NK-92 (cell line): Measurements from ENCODE around the gene BCORL1.

Experiments used
- DNase-seq: peaks from one replicate; lab custom pipeline; 2025; ENCODE audit not compliant: unreplicated experiment; lab: John Stamatoyannopoulos, UW

The BCORL1 gene

DNA sequence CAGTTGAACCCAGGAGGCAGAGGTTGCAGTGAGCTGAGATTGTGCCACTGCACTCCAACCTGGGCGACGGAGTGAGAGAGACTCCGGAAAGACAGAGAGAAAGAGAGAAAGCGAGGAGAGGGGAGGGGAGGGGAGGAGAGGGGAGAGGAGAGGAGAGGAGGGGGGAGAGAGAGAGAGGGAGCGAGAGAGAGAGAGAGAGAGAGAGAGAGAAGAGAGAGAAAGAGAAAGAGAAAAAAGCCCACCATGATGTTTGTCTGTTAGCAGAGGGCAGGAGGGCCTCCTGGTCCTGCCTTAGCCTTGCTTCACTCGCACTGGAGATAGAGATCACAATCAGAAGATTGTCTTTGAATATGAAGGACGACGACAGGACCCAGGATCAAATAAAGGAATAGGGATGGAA is 18.7 kb upstream of the BCORL1 start:
- no peak for DNase-seq

DNA sequence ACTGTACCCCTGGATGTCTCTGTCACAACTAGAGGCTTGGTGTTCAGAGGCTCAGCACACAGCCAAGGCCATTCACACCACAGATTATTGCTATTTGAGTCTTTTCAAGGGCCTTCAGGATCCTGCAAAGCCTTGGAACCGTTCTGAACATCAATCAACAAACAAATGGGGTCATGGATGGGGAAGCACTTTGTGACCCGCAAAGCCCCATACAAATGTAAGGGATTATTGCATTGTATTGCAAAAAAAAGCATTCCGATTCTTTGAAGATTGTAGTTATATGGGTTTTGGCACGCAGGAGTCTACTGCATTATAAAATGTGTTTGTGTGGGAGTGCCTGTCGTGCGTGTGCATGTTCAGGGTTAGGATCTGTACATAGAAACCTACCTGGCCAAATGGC is 17.3 kb upstream of the BCORL1 start:
- DNase-seq: no peak

DNA sequence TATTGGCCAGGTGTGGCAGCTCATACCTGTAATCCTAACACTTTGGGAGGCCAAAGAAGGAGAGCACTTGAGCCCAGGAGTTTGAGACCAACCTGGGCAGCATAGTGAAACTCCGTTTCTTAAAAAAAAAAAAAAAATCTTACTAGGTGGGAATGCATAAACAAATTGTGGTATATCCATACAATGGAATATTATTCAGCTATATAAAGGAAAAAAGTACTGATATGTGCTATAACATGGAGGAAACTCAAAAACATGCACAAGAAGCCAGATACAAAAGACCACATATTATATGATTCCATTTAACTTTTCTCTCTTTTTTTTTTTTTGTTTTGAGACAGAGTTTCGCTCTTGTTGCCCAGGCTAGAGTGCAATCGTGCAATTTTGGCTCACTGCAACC is 13.5 kb upstream of the BCORL1 start:
- no peak for DNase-seq

DNA sequence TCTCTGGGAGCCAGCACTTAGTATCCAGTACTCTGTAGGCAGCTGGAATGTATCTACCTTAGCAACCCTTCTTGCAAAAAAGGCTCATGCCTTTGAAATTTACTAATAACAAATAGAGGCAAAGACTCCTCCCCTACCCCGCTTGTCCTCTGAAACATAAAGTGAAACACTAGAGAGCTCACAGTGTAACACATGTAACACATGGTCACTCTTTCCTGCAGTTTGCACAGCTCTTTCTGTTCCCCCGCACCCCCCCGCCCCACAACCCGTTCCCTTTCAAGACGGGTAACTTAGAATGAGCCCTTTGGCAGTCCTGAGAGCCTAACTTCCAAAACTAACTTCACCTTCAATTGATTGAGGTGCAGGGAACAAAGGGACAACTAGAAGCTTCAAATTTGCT is 6.0 kb upstream of the BCORL1 start:
- no peak for DNase-seq

DNA sequence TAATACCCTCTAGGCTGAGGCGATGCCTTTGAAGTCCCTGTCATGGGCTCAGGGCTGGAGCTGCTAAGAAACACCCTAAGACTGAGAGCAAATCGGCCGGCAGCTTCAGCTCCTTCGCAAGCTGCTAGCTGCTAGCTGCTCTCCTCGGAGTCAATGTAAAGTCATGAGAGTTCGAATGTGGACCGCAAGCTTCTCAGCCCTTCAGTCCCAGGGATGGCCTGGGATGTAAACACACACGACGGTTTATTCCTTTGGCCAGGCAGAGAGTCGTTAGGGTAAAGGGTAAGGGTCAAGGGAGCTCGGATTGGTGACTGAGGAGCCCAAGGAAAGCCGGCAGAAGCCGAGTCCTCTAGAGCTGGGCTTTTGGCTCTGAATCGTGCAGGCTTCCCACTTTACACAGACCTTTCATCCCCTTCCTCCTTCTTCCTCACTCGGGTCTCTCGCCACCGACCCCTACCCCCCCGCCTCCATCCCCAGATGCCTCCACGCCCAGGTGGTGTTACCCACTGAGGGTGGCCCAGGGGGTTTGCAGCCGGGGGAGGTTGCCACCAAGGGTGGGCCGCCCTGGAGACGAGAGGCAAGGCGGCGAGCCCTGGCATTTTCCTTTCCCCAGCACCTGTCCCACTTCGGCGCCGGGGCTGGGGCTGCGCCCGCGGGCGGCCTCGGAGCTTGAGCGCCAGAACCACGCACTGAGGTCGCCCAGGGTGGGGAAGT is 3.1 kb upstream of the BCORL1 start:
- no peak for DNase-seq

DNA sequence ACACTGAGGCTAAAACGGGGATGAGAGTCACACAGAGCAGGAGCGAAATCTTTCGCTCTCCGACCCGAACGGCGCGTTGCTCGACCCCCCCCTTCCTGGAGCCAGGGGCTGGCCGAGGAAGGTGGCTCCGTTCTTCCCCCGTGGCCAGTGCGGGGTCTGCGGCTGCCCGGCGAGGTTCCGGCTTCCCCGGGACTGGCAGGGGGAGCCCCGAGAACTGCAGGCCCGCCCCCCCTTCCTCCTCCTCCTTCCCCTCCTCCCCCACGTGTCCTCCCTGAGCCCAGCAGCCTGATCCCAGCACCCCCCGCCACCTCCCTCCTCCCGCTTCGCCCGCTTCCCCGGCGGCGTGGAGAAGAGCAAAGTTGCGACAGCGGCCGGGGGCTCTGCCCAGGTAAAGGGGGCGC is 2.4 kb upstream of the BCORL1 start:
- DNase-seq: no peak

DNA sequence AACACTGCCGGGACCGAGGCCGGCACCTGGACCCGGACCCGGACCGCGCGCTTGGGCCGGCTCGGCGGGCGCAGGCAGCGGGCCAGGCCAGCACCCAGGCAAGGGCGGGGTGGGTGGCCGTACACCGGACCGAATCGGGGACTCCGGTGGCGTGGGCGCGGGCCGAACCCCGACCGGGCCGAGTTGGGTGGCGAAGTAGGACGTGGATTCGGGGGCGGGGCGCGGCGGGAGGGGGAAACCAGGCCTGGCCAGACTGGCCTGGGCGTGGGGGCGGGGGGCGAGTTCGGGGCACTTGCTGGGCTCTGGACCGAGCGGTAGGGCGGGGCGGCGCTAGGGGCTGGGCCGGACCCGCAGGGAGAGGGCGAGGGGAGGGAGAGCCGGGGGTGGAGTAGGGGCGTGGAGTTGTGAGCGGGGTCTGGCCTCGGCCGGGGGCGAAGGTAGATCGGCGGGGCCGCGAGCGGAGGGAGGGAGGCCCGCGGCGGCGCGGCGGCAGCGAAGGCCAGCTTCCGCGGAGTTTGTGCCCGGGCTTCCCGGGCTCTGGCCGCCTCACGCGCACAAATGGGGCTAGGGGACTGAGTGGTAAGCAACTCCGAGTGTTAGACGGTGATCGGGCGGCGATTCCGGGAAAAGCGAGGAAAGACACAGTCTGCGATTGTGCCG is 1.8 kb upstream of the BCORL1 start:
- DNase-seq: no peak

DNA sequence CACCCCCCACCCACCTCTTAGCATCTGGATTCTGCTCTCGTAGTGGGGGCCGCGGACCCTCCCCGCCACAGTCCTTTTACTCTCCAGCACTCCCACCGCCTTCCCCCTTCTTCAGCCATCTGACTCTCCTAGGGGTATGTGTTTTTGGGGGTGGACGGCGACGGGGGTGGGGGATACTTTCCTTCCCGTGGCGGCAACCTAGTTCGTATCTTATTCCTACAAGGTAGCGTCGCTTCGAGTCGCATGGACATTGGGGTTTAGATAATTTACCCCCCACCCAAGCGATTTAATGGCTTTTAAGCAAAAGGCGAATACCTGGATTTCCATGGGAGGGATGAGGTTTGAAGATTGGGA is 1.3 kb upstream of the BCORL1 start:
- DNase-seq: no peak

DNA sequence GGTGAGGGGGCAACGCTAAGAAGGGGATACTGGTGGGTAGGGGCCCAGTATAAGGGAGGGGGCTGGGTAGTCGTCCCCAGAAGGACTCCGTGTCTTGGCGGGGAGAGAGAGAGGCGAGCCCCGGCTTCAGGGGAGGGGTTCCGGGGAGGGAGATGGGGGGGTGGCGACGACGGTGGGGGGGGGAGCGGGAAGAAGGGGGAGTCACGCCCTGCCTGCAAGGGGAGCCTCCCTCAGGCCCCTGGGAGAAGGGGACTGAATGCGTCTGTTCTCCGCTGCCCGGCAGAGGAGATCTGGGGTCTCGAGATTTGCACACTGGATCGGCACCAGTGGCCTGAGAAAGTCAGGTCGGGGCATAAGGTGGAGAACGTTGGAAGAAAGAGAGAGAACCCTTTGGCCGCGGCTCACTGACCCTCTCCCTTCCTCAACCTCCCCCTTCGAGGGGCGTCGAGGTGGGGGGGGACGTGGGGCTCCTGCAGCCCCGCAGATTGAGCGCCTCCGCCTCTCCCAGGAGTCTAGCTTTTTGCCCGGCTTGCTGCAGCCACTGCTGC is 609 bp upstream of the BCORL1 start:
- no peak for DNase-seq

DNA sequence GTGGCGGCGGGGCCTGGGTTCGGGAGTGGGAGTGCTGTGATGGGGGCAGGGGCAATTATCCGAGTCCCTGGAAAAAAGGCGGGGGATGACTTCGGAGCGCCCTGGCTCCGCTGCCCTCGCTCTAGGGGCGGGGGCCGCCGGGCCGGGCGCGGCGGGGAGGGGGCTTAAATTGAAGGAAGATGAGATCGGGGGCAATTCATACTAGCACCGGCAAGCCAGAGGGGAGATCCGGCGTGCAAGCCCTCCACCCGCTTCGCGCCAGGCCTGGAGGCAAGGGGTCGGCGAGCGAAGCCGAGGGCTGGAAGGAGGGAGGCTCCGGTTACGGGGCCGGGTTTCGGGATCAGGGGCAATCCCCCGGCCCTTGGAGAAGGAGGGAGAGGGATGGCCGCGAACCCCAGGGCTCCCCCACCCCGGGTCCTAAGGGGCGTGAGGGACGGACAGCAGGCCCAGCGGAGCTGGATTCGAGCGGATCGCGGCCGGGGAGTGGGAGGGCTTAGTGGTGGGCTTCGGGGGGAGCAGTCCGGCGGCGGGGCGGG is 1.2 kb downstream of the BCORL1 start:
- no peak for DNase-seq

DNA sequence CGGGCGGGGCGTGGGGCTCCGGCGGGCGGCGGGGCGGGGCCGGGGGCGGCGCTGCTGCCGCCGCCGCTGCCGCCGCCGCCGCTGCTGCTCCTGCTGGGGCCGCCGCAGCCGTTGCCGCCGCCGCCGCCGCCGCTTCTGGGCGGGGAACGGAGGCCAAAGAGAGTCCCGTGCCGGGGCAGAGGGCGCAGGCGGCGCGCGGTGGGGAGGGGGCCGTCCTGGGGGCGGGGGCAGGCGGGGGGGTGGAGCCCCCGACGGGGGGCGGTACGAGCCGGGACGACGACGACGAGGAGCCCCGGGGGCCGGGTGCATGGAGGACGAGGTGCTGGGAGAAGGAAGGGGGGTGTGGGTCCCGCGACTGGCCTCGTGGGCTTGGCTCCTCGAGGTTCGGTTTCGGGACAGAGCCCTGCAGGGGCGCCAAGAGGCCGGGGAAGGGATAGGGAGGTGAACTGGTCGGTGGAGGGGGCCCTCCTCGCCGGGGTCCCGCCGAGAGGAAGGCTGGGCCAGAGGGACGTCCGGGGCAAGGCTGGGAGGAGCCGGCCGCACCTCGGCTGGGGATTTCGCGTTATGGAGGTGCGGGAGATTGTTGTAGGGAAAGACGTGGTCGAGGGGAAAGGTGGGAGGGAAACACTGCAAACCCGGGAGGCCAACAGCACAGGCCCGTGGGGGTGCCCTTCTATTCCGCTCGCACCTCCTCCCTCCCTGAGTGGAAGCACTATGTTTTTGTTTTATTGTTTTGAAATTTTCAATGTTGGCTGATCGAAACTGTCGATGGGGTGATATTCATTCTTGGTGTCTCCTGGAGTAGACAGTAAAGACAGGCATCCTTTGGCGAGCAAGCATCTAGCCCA is 1.9 kb downstream of the BCORL1 start:
- DNase-seq: no peak

DNA sequence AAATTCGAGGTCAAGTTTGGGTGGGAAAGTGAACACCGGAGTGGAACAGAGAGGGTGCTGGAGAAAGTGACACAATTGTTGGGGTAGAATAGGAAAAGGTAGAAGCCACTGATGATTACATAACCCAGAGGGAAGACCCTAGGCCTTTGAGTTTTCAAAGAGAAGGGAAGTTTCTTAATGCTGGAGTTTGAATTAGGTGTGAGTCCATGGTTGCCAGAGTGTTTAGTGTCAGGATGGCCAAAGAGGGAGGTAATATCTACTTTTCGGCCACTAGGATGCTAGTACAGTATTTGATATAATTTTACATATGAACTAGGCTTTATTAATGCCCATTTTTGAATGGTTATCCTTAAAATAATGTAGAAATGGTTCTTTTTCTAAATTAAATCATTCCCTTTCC is 5.4 kb downstream of the BCORL1 start:
- DNase-seq: no peak

DNA sequence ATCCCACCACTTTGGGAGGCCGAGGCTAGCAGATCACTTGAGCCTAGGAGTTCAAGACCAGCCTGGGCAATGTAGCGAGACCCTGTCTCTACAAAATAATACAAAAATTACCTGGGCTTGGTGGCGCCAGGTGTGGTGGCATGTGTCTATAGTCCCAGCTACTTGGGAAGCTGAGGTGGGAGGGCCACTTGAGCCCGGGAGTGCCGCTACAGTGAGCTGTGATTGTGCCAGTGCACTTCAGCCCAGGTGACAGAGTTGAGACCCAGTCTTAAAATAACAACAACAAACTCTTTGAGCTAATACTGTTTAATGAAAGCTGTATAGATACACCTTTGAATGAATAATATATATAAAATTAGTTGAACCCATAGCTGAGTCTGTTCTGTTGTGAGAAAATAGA is 9.7 kb downstream of the BCORL1 start:
- DNase-seq: no peak

DNA sequence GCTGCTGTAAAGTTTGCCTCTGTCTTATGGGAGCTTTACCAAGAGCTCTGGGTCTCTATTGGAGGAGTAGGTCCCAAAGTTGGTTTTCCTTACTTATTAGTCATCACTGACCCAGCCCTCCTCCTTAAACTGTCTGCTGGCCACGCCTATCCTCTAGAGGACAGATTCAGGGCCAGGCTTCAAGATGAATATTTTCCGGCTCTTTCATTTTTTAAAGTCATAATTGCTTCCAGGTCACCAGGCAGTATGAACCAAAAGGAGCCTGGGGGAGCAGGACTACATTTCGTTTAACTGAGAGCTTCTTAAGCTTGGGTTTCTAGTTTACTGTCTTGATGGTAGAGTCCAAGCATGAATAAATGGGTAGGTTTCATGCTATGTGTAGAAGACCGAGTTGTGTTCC is 13.7 kb downstream of the BCORL1 start:
- no peak for DNase-seq

DNA sequence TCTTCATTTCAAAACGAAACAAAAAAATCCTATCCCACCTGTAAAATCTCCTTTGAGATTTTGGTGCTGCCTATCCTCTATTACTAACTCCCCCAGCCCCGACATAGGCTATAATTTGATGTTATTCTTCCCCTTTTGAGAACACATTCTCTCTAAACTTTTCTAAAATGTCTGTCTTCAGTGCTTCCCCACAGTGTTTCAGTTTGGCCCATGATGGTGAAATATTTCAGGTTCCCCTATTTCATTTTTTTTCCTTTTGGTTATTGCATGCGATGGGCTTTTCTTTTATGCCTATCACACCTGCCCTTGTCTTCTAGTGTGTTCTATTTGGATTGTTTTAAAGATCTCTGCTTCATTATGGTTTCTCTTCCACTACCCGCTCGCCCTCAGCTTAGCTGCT is 14.7 kb downstream of the BCORL1 start:
- DNase-seq: no peak

DNA sequence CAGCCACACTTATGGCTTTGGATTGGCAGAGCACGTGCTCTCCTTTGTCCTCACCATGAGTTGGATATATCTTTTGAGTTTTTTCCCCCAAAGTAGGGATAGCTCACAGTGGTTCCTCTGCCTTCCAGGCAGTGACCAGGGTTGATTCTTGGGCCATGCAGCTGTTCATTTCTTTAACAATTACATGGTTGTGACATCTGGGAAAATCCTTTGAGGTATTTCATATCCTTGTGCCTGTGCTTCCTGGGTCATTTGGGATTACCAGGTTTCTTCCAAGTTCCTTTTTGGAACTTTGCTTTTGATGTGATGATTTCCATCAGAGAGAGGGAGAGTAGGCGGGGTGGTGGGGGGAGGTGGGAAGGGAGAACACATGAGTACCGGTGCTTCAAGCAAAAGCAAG is 15.6 kb downstream of the BCORL1 start:
- no peak for DNase-seq

DNA sequence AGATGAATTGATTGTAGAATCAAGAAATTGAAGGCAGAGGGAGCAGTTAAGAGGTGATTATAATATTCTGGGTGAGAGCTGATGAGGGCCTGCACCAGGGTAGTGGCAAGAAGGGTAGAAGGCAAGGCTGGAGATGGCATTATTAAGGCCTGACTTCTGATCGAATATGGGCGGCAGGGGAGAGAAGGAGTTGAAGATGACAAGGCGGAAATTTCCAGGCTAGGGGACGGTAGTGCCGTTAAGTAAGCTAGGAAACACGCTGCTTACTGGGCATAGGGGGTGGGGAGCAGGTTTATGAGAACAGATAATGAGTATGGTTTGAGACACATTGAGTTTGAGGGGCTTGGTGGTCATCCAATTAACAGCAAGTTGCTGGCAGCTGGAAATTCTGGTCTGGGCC is 19.5 kb downstream of the BCORL1 start:
- DNase-seq: no peak

DNA sequence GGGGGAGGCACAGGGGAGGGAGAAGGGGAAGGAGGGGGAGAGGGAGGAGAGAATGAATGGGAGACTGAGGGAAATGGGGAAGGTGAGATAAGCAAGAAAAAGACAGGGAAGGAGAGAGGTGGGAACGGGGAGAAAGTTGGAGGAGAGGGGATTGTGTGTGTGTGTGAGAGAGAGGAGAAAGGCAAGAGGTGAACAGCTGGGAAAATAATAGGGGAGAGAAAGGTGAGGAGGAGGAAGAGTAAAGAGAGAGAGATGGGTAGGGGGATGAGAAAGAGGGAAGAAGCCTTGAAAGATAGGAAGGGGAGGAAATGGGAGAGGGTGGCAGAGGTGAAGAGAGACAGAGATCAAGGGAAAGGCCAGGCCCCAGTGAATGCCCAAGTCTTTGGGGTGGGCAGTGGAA is 20.1 kb downstream of the BCORL1 start:
- no peak for DNase-seq

DNA sequence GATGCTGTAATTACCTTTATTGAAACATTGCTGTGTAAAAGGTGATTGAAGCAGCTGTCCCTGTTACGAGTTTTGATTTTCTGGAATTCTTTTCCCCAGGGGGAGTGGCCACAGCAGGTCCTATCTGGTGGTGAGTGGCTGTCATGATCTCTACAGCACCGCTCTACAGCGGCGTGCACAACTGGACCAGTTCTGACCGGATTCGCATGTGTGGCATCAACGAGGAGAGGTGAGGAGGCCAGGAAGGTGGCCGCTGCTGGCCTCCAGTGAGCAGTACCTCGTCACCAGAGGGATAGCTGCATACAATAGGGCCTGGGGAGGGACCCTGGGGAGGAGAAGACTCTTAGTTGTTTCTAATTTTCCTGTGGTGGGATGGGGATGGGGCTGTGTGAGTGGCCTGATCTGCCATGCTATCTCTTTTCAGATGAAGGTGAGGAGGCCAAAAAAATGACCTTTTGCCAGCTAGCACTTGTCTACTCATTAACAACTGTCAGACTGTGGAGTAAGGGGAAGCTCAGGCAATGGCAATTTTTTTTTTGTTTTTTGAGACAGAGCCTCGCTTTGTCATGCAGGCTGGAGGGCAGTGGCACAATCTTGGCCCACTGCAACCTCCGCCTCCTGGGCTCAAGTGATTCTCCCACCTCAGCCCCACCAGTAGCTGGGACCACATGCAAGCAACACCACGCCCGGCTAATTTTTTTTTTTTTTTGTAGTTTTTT is 22.8 kb downstream of the BCORL1 start:
- DNase-seq: no peak

DNA sequence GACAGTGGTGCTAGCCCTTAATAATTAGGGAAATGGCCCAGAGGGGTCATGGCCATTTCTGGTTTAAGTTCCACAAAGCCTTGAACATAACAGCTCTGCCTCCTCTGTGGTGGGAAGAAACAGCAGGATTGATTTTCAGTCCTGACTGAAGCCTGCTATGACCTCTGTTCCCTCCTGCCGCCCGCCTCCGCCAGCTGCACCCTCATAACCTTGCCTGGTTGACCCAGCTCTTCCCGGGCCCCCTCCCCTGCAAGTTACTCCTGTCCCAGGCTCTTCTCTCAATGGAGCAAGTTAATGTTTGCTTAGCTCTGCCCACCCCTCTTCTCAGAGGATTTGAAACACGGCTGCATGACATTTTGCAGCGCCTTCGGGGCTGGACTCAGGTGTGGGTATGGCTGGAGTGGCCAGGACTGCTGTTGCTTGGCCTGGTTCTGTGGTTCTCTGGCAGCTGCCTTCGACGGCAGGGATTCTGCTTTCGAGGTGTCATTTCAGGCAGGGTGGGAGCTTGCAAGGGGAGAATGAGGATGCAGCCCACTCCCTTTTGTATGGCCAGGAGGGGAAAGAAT is 27.3 kb downstream of the BCORL1 start:
- no peak for DNase-seq

DNA sequence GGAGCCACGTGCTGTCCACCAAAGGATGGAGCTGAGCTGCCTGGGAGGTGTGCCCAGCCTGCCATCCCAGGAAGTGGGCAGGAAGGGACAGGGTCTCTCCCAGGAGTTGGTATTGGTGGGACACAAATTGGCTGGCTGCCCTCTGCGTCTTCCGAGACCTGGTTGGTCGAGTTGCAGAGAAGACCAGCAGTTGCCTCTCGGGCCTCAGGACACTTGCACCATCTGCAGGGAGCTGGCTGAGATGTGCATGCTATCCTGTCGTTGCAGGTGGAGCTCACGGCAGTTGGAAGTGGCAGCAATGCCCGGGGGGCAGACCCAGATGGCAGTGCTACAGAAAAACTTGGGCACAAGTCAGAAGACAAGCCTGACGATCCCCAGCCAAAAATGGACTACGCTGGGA is 30.2 kb downstream of the BCORL1 start:
- DNase-seq: no peak
